Mucosa of descending colon (tissue), 3 donors: ENCODE measurements around the gene USP10. TPM values are rescaled to one million over a fixed set of nuclear protein-coding genes. Genes with fewer than 3 reads are reported as not detected.

Source experiments
- ATAC-seq: fragments of 200-7000 bp; cut with Tn5 transposase; one replicate; pipeline ENCODE4 v1.9.1; 2020; ENCODE audit warnings: mild to moderate bottlenecking, moderate library complexity
- DNase-seq, 3 donors: peaks; one replicate each; pipeline ENCODE4 v3.0.0-alpha.2; 2020
- H3K36me3 ChIP-seq: fragments of 200-600 bp; one replicate; pipeline ENCODE4 v1.8.0; 2021; ENCODE audit warnings: low read depth, mild to moderate bottlenecking
- H3K4me1 ChIP-seq: fragments of 200-600 bp; one replicate; pipeline ENCODE4 v1.8.0; 2021; ENCODE audit warnings: low read depth, mild to moderate bottlenecking
- H3K4me3 ChIP-seq: fragments of 200-600 bp; one replicate; pipeline ENCODE4 v1.8.0; 2021; ENCODE audit warnings: mild to moderate bottlenecking
- H3K9me3 ChIP-seq: fragments of 200-600 bp; one replicate; pipeline ENCODE4 v1.8.0; 2021; ENCODE audit warnings: mild to moderate bottlenecking
- intact Hi-C, 2 donors: fragments of 100-400 bp; cut with DNase I in 1 of 2; cut with micrococcal nuclease in 1 of 2; formaldehyde crosslinking; loops; one replicate each; pipeline versions ENCODE4 v1.11.0 to v1.11.1; 2022; cut with DNase I, micrococcal nuclease
- total RNA-seq, 3 donors: library from RNA; stranded (reverse); fragmentation: NEBNext Ultra II Directional in 2 of 3; extraction: Animal tissue kit (Norgen Biotek cat#: 25700) in 2 of 3; gene quantifications; one replicate each; pipeline versions ENCODE4 v1.2.1 to v1.2.4, GENCODE V29; 2021 to 2023
- TF ChIP-seq, protein P1 (sequence below): fragments of 200-600 bp; IDR thresholded peaks from one replicate; pipeline ENCODE4 v1.8.0; 2022; ENCODE audit warnings: antibody characterized with exemption, mild to moderate bottlenecking
- donor health status: DM: no; HTN: no; CAD: no; lungs with moderate emphysema.
- donor health status: DM: no; HTN: no; CAD: no.
- donor health status: DM: no; HTN: yes; CAD: no.

The USP10 gene
- total RNA-seq, 3 donors from 2014 or later = 65.1 to 76.9 (median 72.4) TPM

DNA sequence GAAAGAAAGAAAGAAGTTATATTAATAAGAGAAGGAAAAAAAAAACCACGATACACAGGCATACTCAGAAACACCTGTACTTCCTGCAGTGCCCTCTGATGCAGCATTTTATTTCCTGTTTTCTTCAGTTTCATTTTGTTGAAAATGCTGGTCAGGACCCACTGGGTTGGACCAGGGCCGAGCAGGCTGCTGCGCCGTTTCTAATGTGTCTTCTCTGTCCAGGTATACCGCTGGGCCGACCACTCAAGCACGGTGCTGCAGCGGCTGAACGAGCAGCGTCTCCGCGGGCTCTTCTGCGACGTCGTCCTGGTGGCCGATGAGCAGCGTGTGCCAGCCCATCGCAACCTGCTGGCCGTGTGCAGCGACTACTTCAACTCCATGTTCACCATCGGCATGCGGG lies 43.2 kb upstream of the USP10 start:
- no peak for ATAC-seq
- DNase-seq = no peak
- peaks cover 11% of the 10 kb centered on the region for H3K36me3 ChIP-seq
- H3K4me1 ChIP-seq = no peaks in the 10 kb centered on the region
- no peaks in the 10 kb centered on the region for H3K9me3 ChIP-seq
- H3K4me3 ChIP-seq = no peak overlapping the region
- TF ChIP-seq, protein P1, sequence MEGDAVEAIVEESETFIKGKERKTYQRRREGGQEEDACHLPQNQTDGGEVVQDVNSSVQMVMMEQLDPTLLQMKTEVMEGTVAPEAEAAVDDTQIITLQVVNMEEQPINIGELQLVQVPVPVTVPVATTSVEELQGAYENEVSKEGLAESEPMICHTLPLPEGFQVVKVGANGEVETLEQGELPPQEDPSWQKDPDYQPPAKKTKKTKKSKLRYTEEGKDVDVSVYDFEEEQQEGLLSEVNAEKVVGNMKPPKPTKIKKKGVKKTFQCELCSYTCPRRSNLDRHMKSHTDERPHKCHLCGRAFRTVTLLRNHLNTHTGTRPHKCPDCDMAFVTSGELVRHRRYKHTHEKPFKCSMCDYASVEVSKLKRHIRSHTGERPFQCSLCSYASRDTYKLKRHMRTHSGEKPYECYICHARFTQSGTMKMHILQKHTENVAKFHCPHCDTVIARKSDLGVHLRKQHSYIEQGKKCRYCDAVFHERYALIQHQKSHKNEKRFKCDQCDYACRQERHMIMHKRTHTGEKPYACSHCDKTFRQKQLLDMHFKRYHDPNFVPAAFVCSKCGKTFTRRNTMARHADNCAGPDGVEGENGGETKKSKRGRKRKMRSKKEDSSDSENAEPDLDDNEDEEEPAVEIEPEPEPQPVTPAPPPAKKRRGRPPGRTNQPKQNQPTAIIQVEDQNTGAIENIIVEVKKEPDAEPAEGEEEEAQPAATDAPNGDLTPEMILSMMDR = no peak
- intact Hi-C loops = no loop called here

DNA sequence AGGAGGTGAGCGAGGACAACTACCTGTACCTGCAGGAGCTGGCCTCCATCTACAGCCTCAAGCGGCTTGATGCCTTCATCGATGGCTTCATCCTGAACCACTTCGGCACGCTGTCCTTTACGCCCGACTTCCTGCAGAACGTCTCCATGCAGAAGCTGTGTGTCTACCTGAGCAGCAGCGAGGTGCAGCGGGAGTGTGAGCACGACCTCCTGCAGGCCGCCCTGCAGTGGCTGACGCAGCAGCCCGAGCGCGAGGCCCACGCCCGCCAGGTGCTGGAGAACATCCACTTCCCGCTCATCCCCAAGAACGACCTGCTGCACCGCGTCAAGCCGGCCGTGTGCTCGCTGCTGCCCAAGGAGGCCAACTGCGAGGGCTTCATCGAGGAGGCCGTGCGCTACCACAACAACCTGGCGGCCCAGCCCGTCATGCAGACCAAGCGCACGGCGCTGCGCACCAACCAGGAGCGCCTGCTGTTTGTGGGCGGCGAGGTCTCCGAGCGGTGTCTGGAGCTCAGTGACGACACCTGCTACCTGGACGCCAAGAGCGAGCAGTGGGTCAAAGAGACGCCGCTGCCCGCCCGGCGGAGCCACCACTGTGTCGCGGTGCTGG lies 42.5 kb upstream of the USP10 start:
- Histone ChIP-seq H3K36me3 (peaks cover 11% of the 10 kb centered on the region), H3K4me1 (no peaks in the 10 kb centered on the region), H3K9me3 (no peaks in the 10 kb centered on the region), H3K4me3 (no peak overlapping the region)
- intact Hi-C loops = no loop called here
- no peak for ATAC-seq
- TF ChIP-seq, protein P1 = no peak
- DNase-seq = no peak

DNA sequence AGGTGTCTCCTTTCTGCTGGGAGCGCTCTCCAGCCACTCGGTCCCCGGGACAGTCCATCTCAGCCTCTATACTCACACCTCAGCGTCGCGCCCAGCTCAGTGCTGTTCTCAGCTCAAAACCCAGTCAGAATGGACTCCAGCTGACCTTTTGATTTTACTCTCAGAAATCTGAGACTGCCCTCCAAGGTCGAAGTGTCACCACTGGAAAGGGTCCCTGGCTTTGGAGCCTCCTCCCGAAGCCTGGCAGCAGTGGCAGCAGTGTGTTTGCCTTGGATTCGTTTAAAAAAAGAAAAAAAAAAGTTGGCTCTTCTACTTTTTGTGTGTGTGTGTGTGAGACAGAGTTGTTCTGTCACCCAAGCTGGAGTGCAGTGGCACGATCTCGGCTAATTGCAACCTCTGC lies 41.1 kb upstream of the USP10 start:
- no peak for ATAC-seq
- Histone ChIP-seq H3K4me1 (no peaks in the 10 kb centered on the region), H3K4me3 (no peak overlapping the region), H3K36me3 (peaks cover 11% of the 10 kb centered on the region), H3K9me3 (no peaks in the 10 kb centered on the region)
- intact Hi-C loops = no loop called here
- TF ChIP-seq, protein P1 = no peak
- DNase-seq = no peak

DNA sequence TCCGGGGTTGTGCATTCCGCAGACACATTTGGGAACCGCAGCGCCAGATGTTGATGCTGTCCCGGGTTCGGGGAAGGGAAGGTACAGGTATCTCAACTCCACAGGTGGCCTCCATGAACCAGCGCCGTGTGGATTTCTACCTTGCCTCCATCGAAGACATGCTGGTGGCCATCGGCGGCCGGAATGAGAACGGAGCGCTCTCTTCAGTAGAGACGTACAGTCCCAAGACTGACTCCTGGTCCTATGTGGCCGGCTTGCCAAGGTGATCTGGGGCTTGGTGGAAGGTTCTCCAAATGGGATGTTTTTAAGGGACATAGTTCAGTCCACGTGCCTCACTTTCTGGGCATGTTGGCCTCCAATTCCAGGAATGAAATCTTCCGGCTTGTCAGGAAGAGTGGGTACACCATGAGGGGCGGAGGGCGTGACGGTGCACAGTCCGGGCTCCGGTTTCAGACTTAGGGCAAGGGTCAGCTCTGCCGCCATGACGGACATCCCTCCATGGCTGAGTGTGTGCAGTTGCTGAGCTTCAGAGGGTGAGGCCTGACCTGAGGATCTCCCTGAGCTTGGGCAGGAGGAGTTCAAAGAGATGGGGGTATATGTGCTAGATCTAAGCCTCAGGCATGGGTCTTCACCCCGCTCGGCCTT lies 40.0 kb upstream of the USP10 start:
- DNase-seq = no peak
- H3K4me3 ChIP-seq = no peak overlapping the region
- no peaks in the 10 kb centered on the region for H3K9me3 ChIP-seq
- intact Hi-C loops = no loop called here
- TF ChIP-seq, protein P1 = no peak
- peaks cover 11% of the 10 kb centered on the region for H3K36me3 ChIP-seq
- H3K4me1 ChIP-seq = peaks cover 9% of the 10 kb centered on the region
- no peak for ATAC-seq

DNA sequence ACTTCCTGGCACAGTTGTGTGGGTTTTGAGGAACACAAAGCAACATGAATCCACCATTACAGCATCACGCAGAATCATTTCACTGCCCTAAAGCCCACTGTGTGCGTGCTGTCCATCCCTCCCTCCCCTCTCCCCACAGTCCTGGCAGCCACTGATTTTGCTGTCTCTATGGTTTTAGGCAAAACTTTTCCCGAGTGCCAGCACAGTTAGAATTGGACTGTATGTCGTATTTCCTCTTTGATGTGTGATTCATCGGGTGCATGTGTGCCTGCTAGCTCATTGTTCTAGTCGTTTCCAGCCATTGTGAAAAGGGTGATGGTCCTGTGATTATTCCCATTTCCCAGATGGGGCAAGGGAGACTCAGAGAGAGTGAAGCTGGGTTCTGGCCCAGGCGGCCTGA lies 38.8 kb upstream of the USP10 start:
- intact Hi-C loops = no loop called here
- no peak for ATAC-seq
- H3K9me3 ChIP-seq = no peaks in the 10 kb centered on the region

More for the DNA sequence above, 38.8 kb upstream of the USP10 start:
- TF ChIP-seq, protein P1 = no peak
- peaks cover 10% of the 10 kb centered on the region for H3K4me1 ChIP-seq
- no peak overlapping the region for H3K4me3 ChIP-seq
- peaks cover 11% of the 10 kb centered on the region for H3K36me3 ChIP-seq
- DNase-seq = no peak
